Measurements from ENCODE around the gene PRKAG2.

PRKAG2 gene

GRCh38 chr7:151518105-151518946, 358.6 kb downstream of the PRKAG2 start:
- DNase-seq (ENCODE audit: low read depth in 2 of 2): peak; percentile 44 to 52

- no peak for DNase-seq (ENCODE audit: low read depth in 2 of 2)
These were observed 359.3 kb downstream of the PRKAG2 start for GRCh38 chr7:151517601-151518104.

GRCh38 chr7:151515276-151515565, 361.7 kb downstream of the PRKAG2 start:
- DNase-seq (ENCODE audit: low read depth in 2 of 2): no peak

- DNase-seq (ENCODE audit: low read depth in 2 of 2): no peak
These were observed 362.2 kb downstream of the PRKAG2 start for GRCh38 chr7:151514461-151515275.

- DNase-seq (ENCODE audit: low read depth in 2 of 2): no peak
These were observed 363.8 kb downstream of the PRKAG2 start for GRCh38 chr7:151513133-151513532.

- no peak for DNase-seq (ENCODE audit: low read depth in 2 of 2)
These were observed 364.6 kb downstream of the PRKAG2 start for GRCh38 chr7:151512353-151512752.

GRCh38 chr7:151511946-151512345, 365.0 kb downstream of the PRKAG2 start:
- no peak for DNase-seq (ENCODE audit: low read depth in 2 of 2)

GRCh38 chr7:151511270-151511669, 365.6 kb downstream of the PRKAG2 start:
- DNase-seq (ENCODE audit: low read depth in 2 of 2): no peak

GRCh38 chr7:151509670-151510333, 367.1 kb downstream of the PRKAG2 start:
- DNase-seq (ENCODE audit: low read depth in 2 of 2): no peak

GRCh38 chr7:151508991-151509390, 367.9 kb downstream of the PRKAG2 start:
- DNase-seq (ENCODE audit: low read depth in 2 of 2): no peak

- DNase-seq (ENCODE audit: low read depth in 2 of 2): no peak
These were observed 369.1 kb downstream of the PRKAG2 start for GRCh38 chr7:151507806-151508205.

GRCh38 chr7:151506901-151507382, 370.0 kb downstream of the PRKAG2 start:
- no peak for DNase-seq (ENCODE audit: low read depth in 2 of 2)

Measured in stimulated activated CD8-positive, alpha-beta memory T cell treated with anti-CD3 and anti-CD28 coated beads, Interleukin-7, amount 100 ng/mL, for 4 hours (primary cell).